Stimulated activated CD8-positive, alpha-beta memory T cell treated with anti-CD3 and anti-CD28 coated beads, Interleukin-7, amount 100 ng/mL, for 24 hours (primary cell): ENCODE data around the gene ADORA1.

ENCODE experiments used
- DNase-seq: peaks from one replicate; pipeline ENCODE4 v3.0.0-alpha.2; 2020; ENCODE audit warnings: low read depth

ADORA1 gene

GRCh38 chr1:203122159-203122558 lies 5.4 kb upstream of the ADORA1 start:
- DNase-seq: no peak

- DNase-seq: no peak
These were observed 3.5 kb upstream of the ADORA1 start for GRCh38 chr1:203124011-203124410.

GRCh38 chr1:203124546-203125317 lies 2.8 kb upstream of the ADORA1 start:
- no peak for DNase-seq

DNA sequence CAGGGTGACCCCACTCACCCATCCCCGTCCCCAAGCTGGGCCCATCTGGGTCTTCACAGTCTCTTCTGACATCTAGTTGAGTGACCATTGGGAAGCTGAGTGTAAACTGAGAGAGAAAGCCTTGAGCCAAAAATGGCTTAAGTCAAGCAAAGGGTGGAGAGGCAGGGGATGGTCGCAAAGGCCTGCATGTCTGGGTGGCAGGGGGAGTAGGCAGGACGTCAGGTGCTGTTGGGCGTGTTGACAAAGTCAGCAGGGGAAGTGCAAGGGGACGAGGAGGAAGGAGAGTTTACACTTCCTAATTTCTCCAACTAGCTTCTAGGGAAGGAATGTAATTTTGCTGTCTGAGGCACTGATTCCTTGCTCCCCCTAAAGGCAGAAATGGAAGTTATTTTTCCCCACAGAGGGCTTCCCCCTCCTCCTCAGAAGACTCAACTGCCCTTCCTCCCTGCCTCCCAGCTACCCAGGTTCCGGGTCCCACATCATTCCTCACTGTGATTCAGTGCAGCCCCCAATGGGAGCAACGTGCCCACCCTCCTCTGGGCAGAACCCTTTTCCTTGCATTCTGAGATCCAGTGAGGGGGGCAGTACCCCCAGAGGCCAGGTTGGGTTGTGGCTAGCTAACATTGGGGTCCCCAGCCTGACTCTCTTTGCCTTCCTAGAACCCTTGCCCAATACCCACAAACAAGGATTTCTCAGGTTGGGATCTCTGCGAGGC lies 1.2 kb upstream of the ADORA1 start:
- no peak for DNase-seq

- DNase-seq: no peak
These were observed 460 bp upstream of the ADORA1 start for GRCh38 chr1:203126866-203127665.

- DNase-seq: no peak
These were observed 847 bp downstream of the ADORA1 start for GRCh38 chr1:203128431-203128715.

- no peak for DNase-seq
These were observed 1.4 kb downstream of the ADORA1 start for GRCh38 chr1:203128716-203129500.

- DNase-seq: no peak
These were observed 2.1 kb downstream of the ADORA1 start for GRCh38 chr1:203129501-203130231.

GRCh38 chr1:203130358-203130985 lies 2.9 kb downstream of the ADORA1 start:
- no peak for DNase-seq

DNA sequence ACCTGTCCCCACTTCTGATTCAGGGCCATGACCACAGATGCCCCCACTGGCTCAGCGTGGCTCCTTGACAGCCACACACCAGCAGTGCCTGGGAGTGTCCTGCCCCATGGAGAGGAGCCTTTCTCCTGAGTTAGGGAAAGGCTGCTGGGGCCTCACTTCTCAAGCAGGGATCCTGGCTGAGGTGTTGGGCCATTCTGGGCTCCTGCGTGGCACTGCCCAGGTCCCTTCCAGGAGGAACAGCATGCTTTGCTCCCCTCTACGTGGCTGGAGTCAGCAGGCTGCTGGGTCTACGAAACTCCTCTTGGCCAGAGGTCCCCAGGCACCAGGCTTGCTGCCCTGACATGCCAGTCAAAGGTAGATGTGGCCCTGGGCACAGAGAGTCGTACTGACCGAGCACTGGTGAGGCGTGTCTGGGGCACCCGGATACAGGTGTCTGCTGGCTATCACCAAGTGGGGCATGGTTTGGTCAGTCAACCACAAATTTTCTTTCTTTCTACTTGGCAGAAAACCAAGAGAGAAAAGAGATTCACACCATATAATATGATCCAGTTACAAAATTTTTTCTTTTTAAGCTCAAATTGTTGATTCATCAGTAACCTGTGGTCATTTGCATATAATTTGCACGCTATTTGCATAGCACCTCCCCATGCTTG lies 4.1 kb downstream of the ADORA1 start:
- no peak for DNase-seq

DNA sequence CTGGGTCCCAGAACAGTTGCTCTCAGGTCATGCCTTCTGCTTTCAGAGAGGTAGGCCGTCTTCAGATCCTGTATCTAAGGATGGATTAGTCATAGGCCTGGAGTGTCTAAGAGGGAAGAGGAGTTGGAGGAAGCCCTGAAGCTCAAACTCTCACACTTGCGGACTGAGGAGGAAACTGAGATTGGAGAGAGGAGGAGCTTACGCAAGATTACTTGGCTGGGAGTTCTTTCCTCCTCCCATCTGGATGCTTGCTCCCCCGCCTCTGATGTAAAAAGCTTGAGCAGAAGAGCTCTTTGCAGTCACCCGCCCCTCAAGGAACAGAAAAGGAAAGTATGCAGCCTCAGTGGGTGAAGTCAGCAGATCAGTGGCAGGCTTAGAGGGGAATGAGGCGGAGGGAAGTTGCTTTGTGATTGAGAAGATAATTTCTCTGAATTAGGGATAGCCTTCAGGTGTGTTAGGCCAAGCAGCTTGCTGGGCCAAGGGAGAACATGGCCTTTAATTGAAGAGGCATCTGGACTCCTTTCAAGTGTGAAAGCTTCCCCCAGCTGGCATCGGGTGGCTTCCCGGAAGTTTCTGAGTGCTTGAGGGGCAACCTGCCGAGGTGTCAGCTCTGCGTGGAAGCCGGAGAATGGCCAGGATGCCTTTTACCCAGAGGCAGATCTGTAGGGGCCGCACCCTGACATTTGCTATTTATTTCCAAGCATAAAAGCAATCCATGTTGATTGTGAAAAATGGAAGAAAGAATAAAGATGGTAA lies 6.6 kb downstream of the ADORA1 start:
- DNase-seq: no peak

GRCh38 chr1:203135636-203136305 lies 8.2 kb downstream of the ADORA1 start:
- DNase-seq: no peak

GRCh38 chr1:203136409-203137042 lies 9.0 kb downstream of the ADORA1 start:
- DNase-seq: no peak

GRCh38 chr1:203137324-203137723 lies 9.8 kb downstream of the ADORA1 start:
- DNase-seq: no peak

- DNase-seq: no peak
These were observed 10.5 kb downstream of the ADORA1 start for GRCh38 chr1:203138066-203138465.

GRCh38 chr1:203139976-203140475 lies 12.5 kb downstream of the ADORA1 start:
- no peak for DNase-seq

DNA sequence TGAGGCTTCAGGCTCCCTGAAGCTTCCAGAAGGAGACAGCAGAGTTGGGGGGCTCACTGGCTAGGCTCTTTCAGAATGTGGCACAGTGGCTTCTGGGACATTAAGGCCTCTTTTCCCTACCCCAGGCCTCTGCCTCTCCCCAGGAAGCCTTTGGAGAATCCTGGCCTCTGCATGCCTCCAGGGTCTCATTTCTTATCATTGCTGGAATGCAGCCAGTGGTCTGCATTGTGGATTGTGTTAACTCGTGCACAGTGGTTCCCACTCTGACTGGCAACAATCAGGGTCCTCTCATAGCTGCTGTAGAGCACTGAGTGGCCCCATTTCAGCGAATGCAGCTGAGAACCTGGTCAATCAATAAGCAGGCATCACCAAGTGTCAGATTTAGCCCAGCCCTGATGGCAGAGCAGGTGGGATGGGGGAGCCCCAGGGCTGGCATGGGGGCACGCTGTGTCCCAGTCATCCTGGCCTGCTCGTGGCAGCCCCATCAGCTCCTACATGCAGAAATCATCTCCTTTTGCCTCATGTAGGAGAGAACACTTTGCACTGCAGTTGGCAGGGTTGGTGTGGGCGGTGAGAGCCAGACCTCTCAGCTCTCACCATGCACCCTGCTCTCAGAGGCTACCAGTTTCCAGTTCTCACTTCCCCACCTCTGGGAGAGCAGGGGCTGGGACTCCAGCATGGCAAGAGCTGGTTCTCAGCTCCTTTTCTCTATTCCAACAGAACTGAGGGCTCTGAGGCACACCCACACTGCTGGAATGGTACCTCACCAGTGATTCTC lies 13.4 kb downstream of the ADORA1 start:
- no peak for DNase-seq

- DNase-seq: no peak
These were observed 14.6 kb downstream of the ADORA1 start for GRCh38 chr1:203142124-203142523.
